K562 (cell line): ENCODE results near the gene COX19. TPM values are rescaled to one million over a fixed set of nuclear protein-coding genes. Genes with fewer than 3 reads are reported as not detected.

ENCODE experiments used
- ETS1 ChIP-seq: conservative IDR thresholded peaks from 2 replicates; pipeline ENCODE4 v1.6.1; 2011; ENCODE audit warnings: low read depth, mild to moderate bottlenecking, low read length; ENCODE audit not compliant: control insufficient read depth
- GABPA ChIP-seq: fragments of 200-800 bp; sonication (Bioruptor generic); conservative IDR thresholded peaks from 2 replicates; pipeline ENCODE4 v1.6.1; 2016; ENCODE audit warnings: low read depth, missing genetic modification characterization, missing compliant biosample characterization
- GABPB2 ChIP-seq: fragments of 250-450 bp; sonication (Bioruptor Pico); conservative IDR thresholded peaks from 2 replicates; pipeline ENCODE4 v1.5.1; 2021; ENCODE audit warnings: mild to moderate bottlenecking
- KLF16 ChIP-seq: IDR thresholded peaks from 2 replicates; pipeline ENCODE4 v1.6.1; 2016; ENCODE audit warnings: antibody characterized with exemption
- NFE2 ChIP-seq: IDR thresholded peaks from 2 replicates; pipeline ENCODE4 v1.6.1; 2014; ENCODE audit warnings: antibody characterized with exemption, low read depth
- RB1 ChIP-seq: fragments of 450-650 bp; IDR thresholded peaks from 2 replicates; pipeline ENCODE4 v1.6.1; 2017; ENCODE audit warnings: low read depth, mild to moderate bottlenecking
- RBM22 ChIP-seq: fragments of 200-400 bp; formaldehyde crosslinking; IDR thresholded peaks from 2 replicates; pipeline ENCODE4 v1.6.1; 2018; ENCODE audit warnings: low read length, low read depth; ENCODE audit not compliant: poor library complexity, severe bottlenecking
- REST ChIP-seq, 2 experiments: fragments of 450-650 bp; formaldehyde crosslinking in 1 of 2; IDR thresholded peaks; 2 replicates each; pipeline versions ENCODE4 v1.4.0 to v1.6.1; 2014 to 2020; ENCODE audit warnings: mild to moderate bottlenecking in 2 of 2, borderline replicate concordance in 1 of 2, low read depth in 1 of 2
- SMARCC2 ChIP-seq: fragments of 450-650 bp; IDR thresholded peaks from 2 replicates; pipeline ENCODE4 v1.6.1; 2017; ENCODE audit warnings: antibody characterized with exemption, moderate library complexity, mild to moderate bottlenecking, low read depth
- TAF15 ChIP-seq: fragments of 200-400 bp; formaldehyde crosslinking; IDR thresholded peaks from 2 replicates; pipeline ENCODE4 v1.6.1; 2017; ENCODE audit warnings: mild to moderate bottlenecking, low read depth, low read length, moderate library complexity
- TCF7L2 ChIP-seq: fragments of 150-350 bp; IDR thresholded peaks from 2 replicates; pipeline ENCODE4 v1.6.1; 2016; ENCODE audit warnings: low read depth, mild to moderate bottlenecking, low read length, moderate library complexity
- TCFL5 ChIP-seq: fragments of 250-450 bp; sonication (Bioruptor Pico); conservative IDR thresholded peaks from 2 replicates; pipeline ENCODE4 v1.6.1; 2021; ENCODE audit warnings: mild to moderate bottlenecking, moderate library complexity, matching md5 sums
- XRCC3 ChIP-seq: fragments of 450-650 bp; IDR thresholded peaks from 2 replicates; pipeline ENCODE4 v1.6.1; 2017; ENCODE audit warnings: mild to moderate bottlenecking, moderate library complexity
- ZBTB33 ChIP-seq: sonication (generic); formaldehyde crosslinking; IDR thresholded peaks from 2 replicates; pipeline ENCODE4 v1.8.1; 2023; ENCODE audit warnings: mild to moderate bottlenecking, missing genetic modification reagents
- ZNF586 ChIP-seq: fragments of 450-650 bp; formaldehyde crosslinking; conservative IDR thresholded peaks from 2 replicates; pipeline ENCODE4 v1.4.0; 2020; ENCODE audit warnings: mild to moderate bottlenecking, moderate library complexity
- ZNF696 ChIP-seq: fragments of 250-450 bp; sonication (Bioruptor Pico); conservative IDR thresholded peaks from 2 replicates; pipeline ENCODE4 v1.4.0; 2020; ENCODE audit warnings: mild to moderate bottlenecking, moderate library complexity
- polyA plus RNA-seq, 8 experiments: library from polyadenylated mRNA; depleted of rRNA in 4 of 8; stranded (reverse) in 5 of 8; unstranded in 3 of 8; fragments of >200 nt; fragmentation: Nextera tagmentation in 2 of 8; fragmentation: Illumina TruSeq in 1 of 8; extraction: Ambion mirVana in 2 of 8; extraction: Trizol in 1 of 8; gene quantifications; 2 replicates each; pipeline versions ENCODE4 v1.2.1 to v1.2.3, GENCODE V29; 2011 to 2014; ENCODE audit warnings: inconsistent platforms in 1 of 8, missing spikeins in 1 of 8
- total RNA-seq, 7 experiments: library from RNA; depleted of rRNA in 6 of 7; stranded (reverse); fragments of >200 nt in 6 of 7; fragmentation: Illumina TruSeq in 2 of 7; extraction: Trizol in 2 of 7; gene quantifications; 2 replicates each; pipeline versions ENCODE4 v1.2.1 to v1.2.3, GENCODE V29; 2011 to 2021; ENCODE audit warnings: low replicate concordance in 1 of 7

The COX19 gene
- total and polyA plus RNA-seq, 9 of the 15 experiments (the other 6 are each of a cell fraction or from before 2014, with no cell fraction given) = 5.2 to 10.5 (median 7.9) TPM

- TF ChIP-seq ZBTB33 (peak; percentile 73; the same call in 1 of the 2 replicates), ZNF696 (no peak), NFE2 (no peak), TAF15 (no peak), RB1 (peak; percentile 76), XRCC3 (no peak), GABPB2 (no peak), ZNF586 (no peak), KLF16 (no peak), REST (IDR thresholded peaks at IDR 0.05; ENCODE audit: borderline replicate concordance) (peak; percentile 98), REST (CRISPR knock-in tag; IDR thresholded peaks at IDR 0.05; ENCODE audit: low read depth) (peak; percentile 77; the same call in 1 of the 2 replicates), TCF7L2 (no peak), GABPA (tag) (no peak), TCFL5 (CRISPR knock-in tag) (no peak), ETS1 (peak; percentile 90), SMARCC2 (peak; percentile 20; the same call in 1 of the 2 replicates), RBM22 (no peak)
Observed at GRCh38 chr7:974820-975681, at the start of gene COX19 (continued).
